Pancreas (tissue), 10 donors: ENCODE measurements around the gene PRAC2. TPM values are rescaled to one million over a fixed set of nuclear protein-coding genes. Genes with fewer than 3 reads are reported as not detected.
A peak's percentile ranks its signal among the peaks of the same experiment; 100 is the strongest.

ENCODE experiments used
- ATAC-seq, 4 donors: fragments of 200-7000 bp; cut with Tn5 transposase; one replicate each; pipeline versions ENCODE4 v1.8.0 to v1.9.1; 2020; ENCODE audit warnings: mild to moderate bottlenecking in 4 of 4, moderate library complexity in 4 of 4
- DNase-seq, 6 donors: peaks; one replicate each; pipeline ENCODE4 v3.0.0-alpha.2; 2020
- FAIRE-seq: peaks from 2 replicates; lab custom pipeline; 2012; peaks lifted over from hg19 to GRCh38; lab: Jason Lieb, UNC
- H3K27ac ChIP-seq, 4 donors: fragments of 200-600 bp; sonication (generic); 1 replicate in 3 of 4; 2 replicates in 1 of 4; pipeline versions ENCODE4 v1.5.0 to v1.8.0; 2020
- H3K27me3 ChIP-seq, 4 donors: fragments of 200-600 bp; one replicate each; pipeline ENCODE4 v1.8.0; 2021
- H3K36me3 ChIP-seq, 3 donors: fragments of 200-600 bp; sonication (generic) in 1 of 3; one replicate each; pipeline versions ENCODE4 v1.5.0 to v1.8.0; 2020 to 2021
- H3K4me1 ChIP-seq, 3 donors: fragments of 200-600 bp; one replicate each; pipeline ENCODE4 v1.8.0; 2021
- H3K4me3 ChIP-seq, 4 donors: fragments of 200-600 bp; sonication (generic) in 2 of 4; one replicate each; pipeline versions ENCODE4 v1.5.0 to v1.8.0; 2020 to 2021
- H3K9me3 ChIP-seq, 4 donors: fragments of 200-600 bp; one replicate each; pipeline ENCODE4 v1.8.0; 2021
- CTCF ChIP-seq, 4 donors: fragments of 200-600 bp; sonication (generic) in 3 of 4; IDR thresholded peaks; one replicate each; pipeline versions ENCODE4 v1.5.0 to v1.8.0; 2021; ENCODE audit warnings: antibody characterized with exemption in 4 of 4
- WGBS, 2 donors: extraction: QIAGEN DNeasy Blood & Tissue Kit; methylation state at CpG; one replicate each; pipeline ENCODE4 v1.1.7; 2013; 5-methylcytosine and 5-hydroxymethylcytosine counted together
- intact Hi-C, 3 donors: fragments of 100-400 bp; cut with DNase I; formaldehyde crosslinking; loops; one replicate each; pipeline versions ENCODE4 v1.11.1 to v1.14.2; 2022
- polyA plus RNA-seq, 2 donors: library from polyadenylated mRNA; stranded (reverse); fragments of 200-250 nt; gene quantifications; one replicate each; pipeline ENCODE4 v1.2.3, GENCODE V29; 2013
- total RNA-seq, 6 donors: library from RNA; stranded (reverse); fragmentation: NEBNext Ultra II Directional in 4 of 6; extraction: Animal tissue kit (Norgen Biotek cat#: 25700) in 4 of 6; gene quantifications; one replicate each; pipeline versions ENCODE4 v1.2.1 to v1.2.4, GENCODE V29; 2021 to 2023
- donor health status: healthy with polysubstance abuse.
- donor health status: DM: no; HTN: no; CAD: no; lungs with moderate emphysema.
- donor health status: DM: no; HTN: no; CAD: no.
- donor health status: control.
- donor health status: control.
- donor health status: Bipolar disorder and iron deficiency.
- donor health status: DM: yes; HTN: yes; CAD: no.
- donor health status: DM: no; HTN: no; CAD: no.
- donor health status: DM: no; HTN: no; CAD: no.
- donor health status: DM: yes; HTN: yes; CAD: no.

Gene PRAC2
- total and polyA plus RNA-seq, 8 donors: not detected

GRCh38 chr17:48724251-48725003 lies 1.4 kb downstream of the PRAC2 start:
- TF ChIP-seq CTCF (IDR thresholded peaks at IDR 0.05): peak in 3 of 4 donors; percentile 61
- intact Hi-C loops: loop anchor here in 2 of 3 donors (5.0 to 10.0 kb wide), 3 partner anchors 63 to 310 kb away; no protein-coding TSS in a partner anchor
- no peaks in the 10 kb centered on the region for H3K9me3 ChIP-seq
- H3K4me1 ChIP-seq: peaks cover 0 to 5% (median 0%) of the 10 kb centered on the region in 3 donors
- peak; percentile 72 to 95 (median 86) for DNase-seq
- ATAC-seq: peak; percentile 82 to 94 (median 92)
- no peak overlapping the region for H3K4me3 ChIP-seq
- no peak for FAIRE-seq
- 10% methylated on average over 32 of the region's 32 CpGs for WGBS, 2 donors
- peaks cover 8 to 81% (median 26%) of the 10 kb centered on the region in 4 donors for H3K27me3 ChIP-seq
- no peaks in the 10 kb centered on the region for H3K36me3 ChIP-seq
- H3K27ac ChIP-seq: no peak overlapping the region

- Histone ChIP-seq H3K27ac (no peak overlapping the region), H3K27me3 (peaks cover 8 to 81% (median 25%) of the 10 kb centered on the region in 4 donors), H3K9me3 (no peaks in the 10 kb centered on the region), H3K4me3 (no peak overlapping the region), H3K36me3 (no peaks in the 10 kb centered on the region), H3K4me1 (peaks cover 0 to 5% (median 0%) of the 10 kb centered on the region in 3 donors)
- intact Hi-C loops: loop anchor here in 2 of 3 donors (5.0 to 10.0 kb wide), 3 partner anchors 62 to 310 kb away; no protein-coding TSS in a partner anchor
- DNase-seq (no peak), FAIRE-seq (no peak), ATAC-seq (peak in 2 of 4 donors; percentile 8 to 14)
- 0 to 3% methylated on average over 15 to 16 of the region's 16 CpGs for WGBS, 2 donors
- no peak for TF ChIP-seq CTCF (IDR thresholded peaks at IDR 0.05)
These were observed 2.0 kb downstream of the PRAC2 start for GRCh38 chr17:48725004-48725287.

GRCh38 chr17:48725288-48726064 lies 2.5 kb downstream of the PRAC2 start:
- FAIRE-seq (no peak), ATAC-seq (no peak), DNase-seq (no peak)
- Histone ChIP-seq H3K36me3 (no peaks in the 10 kb centered on the region), H3K27ac (no peak overlapping the region), H3K4me3 (no peak overlapping the region), H3K4me1 (peaks cover 0 to 5% (median 0%) of the 10 kb centered on the region in 3 donors), H3K9me3 (no peaks in the 10 kb centered on the region), H3K27me3 (peaks cover 8 to 80% (median 25%) of the 10 kb centered on the region in 4 donors)
- no peak for TF ChIP-seq CTCF (IDR thresholded peaks at IDR 0.05)
- intact Hi-C loops: loop anchor here in 2 of 3 donors (5.0 to 10.0 kb wide), 3 partner anchors 62 to 309 kb away; no protein-coding TSS in a partner anchor
- WGBS, 2 donors: 6% methylated on average over 38 of the region's 38 CpGs

- intact Hi-C loops: loop anchor here in 2 of 3 donors (5.0 to 10.0 kb wide), 3 partner anchors 61 to 308 kb away; no protein-coding TSS in a partner anchor
- Histone ChIP-seq H3K36me3 (no peaks in the 10 kb centered on the region), H3K27me3 (peaks cover 8 to 81% (median 24%) of the 10 kb centered on the region in 4 donors), H3K9me3 (no peaks in the 10 kb centered on the region), H3K4me1 (peaks cover 0 to 5% (median 0%) of the 10 kb centered on the region in 3 donors), H3K4me3 (no peak overlapping the region), H3K27ac (no peak overlapping the region)
- DNase-seq (no peak), ATAC-seq (no peak), FAIRE-seq (no peak)
- 12% methylated on average over 20 of the region's 20 CpGs for WGBS, 2 donors
- no peak for TF ChIP-seq CTCF (IDR thresholded peaks at IDR 0.05)
These were observed 3.3 kb downstream of the PRAC2 start for GRCh38 chr17:48726114-48726915.
